Measurements from ENCODE around the gene CXCR1.
"Not testable (repeated sequence)": the region's sequence is repeated elsewhere in the genome, so short reads cannot be mapped to it uniquely, and the experiment has no call there.

Gene CXCR1

DNA sequence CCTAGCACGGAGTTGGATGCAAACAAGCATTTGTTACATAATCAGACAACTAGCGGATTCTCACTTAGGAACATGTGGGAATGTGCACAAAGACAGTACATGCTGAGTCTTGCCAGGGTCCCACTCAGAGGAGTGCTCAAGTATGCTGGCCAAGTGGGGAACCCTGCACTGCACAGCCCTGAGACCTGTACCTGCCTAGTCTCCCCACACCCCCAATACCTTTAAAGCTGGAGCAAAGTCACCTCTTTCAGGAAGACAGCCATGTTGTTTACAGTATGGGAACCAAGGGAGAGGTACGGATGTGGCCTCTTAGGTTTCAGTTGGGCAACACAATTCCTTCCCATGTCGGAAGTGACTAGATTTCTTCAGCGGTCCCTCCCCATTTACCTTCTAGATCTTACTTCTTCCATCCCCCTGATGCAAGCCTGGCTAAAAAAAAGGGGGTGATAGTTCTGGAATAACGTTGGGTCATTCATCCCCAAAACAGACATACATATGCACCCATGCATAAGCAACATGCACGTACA lies 10.7 kb downstream of the CXCR1 start:
- no peak for DNase-seq

DNA sequence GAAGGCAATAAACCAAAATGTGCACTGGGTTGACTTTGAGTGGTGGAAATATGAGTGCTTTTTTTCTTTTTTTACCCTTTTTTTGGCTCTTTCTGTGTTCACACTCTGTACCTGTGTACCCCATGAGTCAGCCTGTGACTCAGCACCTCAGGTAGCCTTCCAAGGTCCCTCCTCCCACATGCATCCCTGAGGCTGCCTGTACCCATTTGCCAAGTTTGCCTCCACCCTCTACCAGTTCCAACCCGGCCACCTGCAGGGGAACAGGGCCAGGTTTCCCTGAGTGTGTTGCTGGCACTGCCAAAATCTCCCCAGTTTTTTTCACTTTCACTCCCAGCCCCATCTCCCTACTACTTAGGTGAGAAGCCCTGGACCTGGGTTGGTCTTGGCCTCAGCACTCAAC lies 14.0 kb downstream of the CXCR1 start:
- no peak for DNase-seq

DNA sequence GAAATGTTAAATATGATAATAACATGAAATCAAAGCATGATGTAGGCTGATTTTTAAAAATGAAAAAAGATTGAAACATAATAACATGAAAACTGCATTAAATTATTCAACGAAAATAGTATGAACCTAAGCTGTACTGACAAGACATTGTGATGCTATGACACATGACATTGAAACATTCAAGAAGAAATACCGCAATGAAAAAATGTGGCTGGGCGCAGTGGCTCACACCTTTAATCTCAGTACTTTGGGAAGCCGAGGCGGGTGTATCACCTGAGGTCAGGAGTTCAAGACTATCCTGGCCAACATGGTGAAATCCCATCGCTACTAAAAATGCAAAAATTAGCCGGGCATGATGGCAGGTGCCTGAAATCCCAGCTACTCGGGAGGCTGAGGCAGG lies 14.6 kb downstream of the CXCR1 start:
- DNase-seq, result no peak

DNA sequence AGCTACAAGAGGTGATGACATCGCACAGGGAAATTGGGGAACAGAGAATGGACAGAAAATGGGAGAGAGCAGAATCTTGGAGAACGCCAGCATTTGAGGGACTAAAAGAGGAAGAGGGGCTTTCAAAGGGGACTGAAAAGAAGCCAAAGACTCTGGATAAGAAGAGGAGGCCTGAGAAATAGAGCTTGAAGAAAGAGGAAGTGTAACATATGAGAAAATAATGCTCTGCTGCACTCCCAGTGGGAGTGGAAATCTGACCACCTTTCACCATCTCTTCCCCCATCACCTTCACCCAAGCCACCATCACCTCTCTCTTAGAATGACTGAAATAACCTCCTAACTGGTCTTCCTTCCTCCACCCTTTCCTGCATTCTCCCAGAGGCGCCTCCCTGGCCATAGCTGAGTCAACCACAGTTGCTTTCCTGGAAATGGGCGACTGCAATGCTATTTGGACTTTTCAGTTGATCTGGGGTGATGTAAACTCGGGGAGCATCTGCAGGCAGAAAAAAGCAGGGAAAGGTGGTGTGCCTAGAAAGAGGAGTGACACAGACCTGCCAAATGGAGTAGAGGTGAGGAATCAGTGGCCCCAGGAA lies 16.8 kb downstream of the CXCR1 start:
- DNase-seq, result no peak

DNA sequence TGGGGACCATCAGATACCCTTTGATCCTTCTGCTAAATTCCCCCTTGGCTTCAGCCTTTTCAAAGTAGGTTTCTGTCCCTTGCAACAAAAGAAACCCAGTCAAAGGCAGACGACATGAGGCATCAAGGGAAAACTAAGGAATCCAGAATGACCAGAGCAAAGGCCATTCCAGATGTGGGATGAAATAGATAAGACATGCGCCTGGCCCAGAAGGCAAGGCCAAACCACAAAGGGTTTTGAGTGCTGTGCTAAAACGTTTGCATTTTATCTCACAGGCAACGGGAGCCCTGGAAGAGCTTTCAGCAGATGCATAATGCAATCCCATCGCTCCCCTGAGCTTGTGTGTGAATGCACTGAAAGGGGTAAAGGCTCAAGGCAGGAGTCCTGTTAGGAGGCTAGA lies 17.7 kb downstream of the CXCR1 start:
- no peak for DNase-seq

DNA sequence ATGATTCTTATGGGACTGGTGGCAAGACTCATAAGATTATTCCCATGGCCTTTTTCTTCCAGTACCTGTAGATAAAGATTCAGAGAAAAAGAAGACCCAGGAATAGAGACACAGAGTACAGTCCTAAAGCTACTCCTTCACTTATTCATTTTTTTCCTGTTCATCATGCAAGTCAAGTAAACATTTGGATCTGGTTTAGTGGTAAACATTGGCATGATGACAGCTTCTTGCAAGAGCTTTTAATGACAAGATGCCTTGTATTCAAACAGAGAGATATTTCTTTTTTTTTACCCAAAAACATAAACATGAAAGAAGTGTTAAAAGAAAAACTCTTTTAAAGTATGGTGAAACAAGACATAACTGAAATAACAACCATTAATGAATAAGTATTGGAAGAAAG lies 20.7 kb downstream of the CXCR1 start:
- DNase-seq, result no peak

DNA sequence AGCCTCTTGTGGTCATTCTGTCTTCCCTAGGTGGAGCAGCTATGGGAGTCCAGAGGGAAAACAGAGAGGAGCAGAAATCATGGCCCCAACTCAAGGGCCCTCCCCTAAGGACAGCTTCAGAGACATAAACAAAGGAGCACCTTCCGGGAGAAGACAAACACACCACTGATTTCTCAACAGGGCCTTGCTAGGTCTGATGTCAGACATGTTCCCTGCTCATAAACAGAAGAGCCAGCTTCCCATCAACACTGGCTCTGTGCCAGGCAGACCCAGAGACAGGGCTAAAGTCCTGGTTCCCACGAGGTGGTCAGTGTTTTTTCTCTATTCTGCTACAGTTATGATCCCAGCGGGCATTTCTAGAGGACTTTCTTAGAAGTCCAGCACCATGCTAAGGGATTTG lies 21.6 kb downstream of the CXCR1 start:
- no peak for DNase-seq

DNA sequence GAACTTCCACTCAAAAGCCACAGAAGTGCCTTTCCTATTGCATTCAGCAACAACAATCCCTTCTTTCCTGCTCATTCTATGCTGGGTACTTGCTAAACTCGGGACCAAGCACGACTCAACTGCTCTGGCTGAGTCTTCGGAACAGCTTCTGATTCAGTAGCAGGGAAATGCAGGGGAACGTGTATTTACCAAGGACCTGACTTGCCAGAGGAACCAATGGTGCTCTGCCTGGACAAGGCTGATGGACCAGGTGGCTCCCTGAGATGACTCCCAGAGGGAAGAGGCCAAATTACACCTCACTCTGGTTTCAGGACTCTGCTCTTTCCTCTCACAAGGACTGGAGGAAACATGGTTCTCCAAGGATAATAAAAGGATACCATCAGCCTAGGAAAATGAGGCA lies 28.7 kb downstream of the CXCR1 start:
- DNase-seq, result no peak

DNA sequence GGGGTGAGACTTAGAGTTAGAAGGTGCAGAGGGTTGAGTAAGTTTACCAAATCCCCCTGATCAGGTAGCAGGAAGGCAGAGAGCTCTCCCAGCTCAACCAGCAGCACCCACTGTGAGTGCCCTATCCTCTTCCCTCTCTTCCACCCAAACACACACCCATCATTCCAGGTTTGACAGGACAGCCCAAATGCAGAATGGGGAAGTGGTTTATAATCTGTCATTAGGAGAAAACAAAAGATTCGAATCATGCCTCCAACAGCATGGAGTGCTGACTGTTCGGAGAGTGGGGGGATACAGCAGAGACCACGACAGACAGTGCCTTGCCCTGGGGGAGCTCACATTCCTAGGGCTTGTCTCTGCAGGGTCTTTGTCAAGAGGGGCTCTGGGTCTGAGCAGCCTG lies 29.2 kb downstream of the CXCR1 start:
- DNase-seq, result no peak

DNA sequence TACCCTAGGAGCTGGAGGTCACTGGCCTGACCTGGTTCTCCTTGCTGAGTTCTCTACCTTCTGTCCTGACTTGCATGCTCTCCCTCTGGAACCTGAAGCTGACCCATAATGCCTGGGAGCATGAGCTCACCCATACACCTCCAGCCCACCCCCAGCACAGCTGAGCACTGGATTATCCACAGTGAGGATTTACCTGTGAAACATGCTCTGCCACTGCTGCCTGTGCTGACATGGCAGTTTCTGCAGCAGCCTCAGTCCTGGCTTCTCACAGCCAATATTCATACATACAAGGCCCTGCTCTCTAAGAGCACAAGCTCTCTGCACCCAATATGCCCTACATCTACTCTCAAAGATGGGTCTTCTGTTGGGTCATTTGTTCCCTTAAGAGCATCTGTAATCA lies 35.9 kb downstream of the CXCR1 start:
- DNase-seq, result no peak

DNA sequence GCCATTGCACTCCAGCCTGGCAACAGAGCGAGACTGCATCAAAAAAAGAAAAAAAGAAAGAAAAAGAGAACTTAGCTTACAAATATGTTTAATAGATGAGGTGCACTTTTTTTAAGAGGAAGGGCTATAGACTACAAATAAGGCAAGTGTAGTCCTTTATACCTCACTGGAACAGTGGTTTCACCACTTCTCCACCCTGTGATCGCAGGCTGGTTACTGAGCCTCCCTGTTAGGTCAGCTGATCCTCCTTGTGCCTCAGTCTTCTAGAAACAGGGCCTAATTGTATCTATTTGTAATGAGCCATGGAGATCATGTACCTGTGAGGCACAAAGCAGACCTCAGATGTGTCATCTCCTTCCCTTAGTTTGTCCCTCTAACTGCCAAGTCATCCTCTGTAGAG lies 36.4 kb downstream of the CXCR1 start:
- no peak for DNase-seq

DNA sequence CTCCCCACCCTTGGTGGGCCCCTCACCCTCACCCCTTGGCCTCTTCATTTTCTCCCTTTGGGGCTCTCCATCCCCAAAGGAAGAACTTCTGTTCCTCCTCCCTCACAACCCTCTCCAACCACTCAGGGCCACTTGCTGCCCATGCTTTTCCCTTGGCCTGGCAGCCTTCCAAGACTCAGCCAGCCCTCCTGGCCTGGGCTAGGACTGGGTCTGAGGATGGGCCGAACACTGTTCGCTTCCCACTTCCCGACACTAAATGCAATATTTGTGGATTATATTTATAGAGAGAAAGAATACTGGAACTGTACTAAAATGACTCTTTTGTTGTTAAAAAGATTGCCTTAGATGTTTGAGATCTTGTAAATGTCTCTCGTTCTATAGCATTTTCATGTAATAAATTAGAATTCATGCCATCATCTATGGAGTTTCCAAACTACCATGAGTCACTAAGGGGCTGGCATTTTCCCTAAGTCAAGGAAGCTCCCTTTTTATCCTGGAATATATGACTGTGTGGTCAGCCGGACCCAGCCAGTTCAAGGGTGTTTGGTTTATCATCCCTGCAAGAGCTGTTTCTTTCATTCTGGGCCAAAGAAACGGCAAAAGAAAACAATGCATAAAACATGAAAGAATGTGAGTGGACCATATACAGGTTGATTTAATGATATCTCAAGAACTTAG lies 37.2 kb downstream of the CXCR1 start:
- no peak for DNase-seq

DNA sequence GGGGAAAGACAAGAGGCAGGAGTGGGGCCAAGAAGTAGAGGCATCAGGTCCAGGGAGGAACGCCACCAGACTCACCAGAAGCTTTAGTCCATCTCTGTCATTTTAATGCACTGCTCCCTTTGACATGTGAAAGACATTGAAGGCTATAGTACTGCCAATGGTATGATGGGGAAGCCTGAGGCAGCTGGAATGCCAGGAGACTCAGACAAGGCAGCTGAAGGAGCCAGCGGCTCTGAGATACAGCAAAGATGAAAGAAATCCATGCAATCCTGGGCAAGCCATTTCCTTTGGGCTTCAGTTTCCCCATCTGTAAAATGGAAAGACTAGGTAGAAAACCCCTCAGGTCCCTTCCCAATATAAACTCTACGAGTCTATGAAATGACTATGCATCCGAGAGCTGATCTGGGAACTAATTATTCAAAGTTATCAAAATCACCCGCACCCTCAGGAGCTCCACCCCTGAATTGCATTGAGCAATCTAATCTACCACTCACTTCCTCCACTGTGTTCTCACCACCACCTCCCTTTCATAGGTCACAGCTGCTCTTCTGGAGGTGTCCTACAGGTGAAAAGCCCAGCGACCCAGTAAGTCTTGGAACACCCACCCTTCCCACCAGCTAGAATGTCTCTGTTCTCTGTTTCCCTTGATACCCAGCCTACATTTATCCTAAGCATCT lies 37.8 kb downstream of the CXCR1 start:
- no peak for DNase-seq

DNA sequence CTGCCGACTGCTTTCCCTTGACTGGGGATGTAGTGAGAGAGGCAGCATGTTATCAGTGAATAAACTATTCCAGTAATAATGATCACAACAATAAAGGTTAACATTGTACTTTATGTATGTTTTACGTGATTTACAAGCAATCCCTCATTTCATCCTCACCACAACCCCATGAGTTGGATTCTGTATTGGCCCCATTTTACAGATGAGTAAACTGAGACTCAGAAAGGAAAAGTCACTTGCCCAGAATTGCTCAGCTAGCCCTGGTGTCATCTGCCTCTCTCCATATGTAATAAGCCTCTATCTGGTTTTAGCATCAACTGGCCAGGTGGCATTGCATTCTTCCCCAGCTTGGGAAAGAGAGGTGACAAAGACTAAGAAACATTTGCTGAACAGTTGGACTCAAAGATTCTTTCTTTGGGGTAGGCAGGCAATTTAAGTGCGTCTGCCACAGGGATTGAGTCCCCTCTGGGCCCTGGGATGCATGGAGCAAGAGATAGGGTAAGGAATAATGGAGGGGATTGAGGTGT lies 38.8 kb downstream of the CXCR1 start:
- DNase-seq, result no peak

DNA sequence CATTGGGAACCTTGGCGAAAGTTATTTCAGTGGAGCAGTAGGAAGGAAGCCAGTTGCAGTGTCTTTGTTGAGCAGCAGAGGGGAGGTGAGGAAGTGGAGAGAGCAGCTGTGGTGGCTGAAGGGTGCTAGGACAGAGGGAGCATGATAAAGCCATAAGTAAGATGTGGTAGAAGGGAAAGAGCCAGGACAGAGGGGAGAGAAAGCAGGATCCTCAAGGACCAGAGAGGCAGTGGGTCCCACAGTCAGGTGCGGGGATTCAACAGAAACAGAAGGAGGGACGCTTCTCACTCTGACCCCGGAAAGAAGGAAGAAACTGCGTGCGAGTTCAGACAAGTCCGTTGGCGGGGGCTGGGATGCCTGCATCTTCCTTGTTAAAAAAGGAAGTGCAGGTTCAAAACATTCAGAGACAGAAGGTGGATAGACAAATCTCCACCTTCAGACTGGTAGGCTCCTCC lies 41.1 kb downstream of the CXCR1 start, which contains the start of gene CXCR2:
Gene CXCR2, plus strand, starts transcription at position 403 of the 455 bp plus-strand sequence. CDS start 8,774 bp downstream, outside the sequence.
- no peak for DNase-seq

DNA sequence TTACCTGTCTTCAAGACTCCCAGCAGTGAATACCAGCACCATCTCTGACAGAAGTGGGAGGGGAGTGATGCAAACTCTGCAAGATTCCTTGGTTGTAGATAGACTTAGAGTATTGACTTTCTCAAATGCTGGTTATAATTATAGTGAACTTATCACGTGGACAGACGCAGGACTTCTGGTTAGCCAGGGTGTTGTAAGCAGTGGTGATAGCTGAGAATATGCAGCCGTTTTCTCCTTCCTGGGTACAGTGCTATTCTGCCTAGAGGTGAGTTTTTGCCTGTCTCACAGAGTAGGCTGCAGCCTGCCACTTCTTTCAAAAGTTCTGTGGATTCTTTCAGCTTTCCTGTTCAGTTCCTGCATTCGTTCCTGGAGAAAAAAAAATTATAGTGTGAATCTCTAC lies 41.7 kb downstream of the CXCR1 start:
- DNase-seq, result no peak

DNA sequence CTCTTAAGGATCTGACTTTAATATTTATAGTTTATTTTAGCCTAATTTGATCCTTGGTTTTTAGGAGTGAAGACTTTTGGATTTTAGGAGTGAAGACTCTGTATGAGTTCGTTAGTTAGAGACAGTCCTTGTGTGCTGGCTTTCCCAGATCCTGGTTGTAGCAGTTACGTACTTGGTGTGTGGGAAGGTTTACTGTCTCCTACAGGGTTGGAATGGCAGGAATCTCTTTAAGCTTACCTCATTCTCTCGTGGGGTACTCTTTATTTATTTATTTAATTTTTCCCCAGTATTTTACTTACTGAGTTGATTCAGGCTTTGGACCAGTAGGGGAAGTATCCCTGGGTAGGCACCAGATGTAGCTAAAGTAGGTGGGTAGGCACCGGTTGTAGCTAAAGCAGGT lies 42.8 kb downstream of the CXCR1 start:
- no peak for DNase-seq

DNA sequence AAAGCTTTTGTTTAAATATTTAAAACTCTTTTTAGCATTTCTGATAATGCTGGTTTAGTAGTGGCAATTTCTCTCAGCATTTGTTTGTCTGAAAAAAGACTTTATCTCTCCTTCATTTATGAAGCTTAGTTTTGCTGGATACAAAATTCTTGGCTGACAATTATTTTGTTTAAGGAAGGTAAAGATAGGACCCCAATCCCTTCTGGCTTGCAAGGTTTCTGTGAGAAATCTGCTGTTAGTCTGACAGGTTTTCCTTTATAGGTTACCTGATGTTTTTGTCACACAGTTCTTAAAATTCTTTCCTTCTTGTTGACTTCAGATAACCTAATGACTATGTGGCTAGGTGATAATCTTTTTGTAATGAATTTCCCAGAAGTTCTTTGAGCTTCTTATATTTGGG lies 44.5 kb downstream of the CXCR1 start:
- not testable (repeated sequence) for DNase-seq

DNA sequence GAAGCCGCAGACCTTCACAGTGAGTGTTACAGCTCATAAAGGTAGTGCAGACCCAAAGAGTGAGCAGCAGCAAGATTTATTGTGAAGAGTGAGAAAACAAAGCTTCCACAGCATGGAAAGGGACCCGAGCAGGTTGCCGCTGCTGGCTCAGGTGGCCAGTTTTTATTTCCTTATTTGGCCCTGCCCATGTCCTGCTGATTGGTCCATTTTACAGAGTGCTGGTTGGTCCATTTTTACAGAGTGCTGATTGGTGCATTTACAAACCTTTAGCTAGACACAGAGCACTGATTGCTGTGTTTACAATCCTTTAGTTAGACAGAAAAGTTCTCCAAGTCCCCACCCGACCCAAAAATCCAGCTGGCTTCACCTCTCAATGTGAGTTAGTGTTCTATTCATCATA lies 45.0 kb downstream of the CXCR1 start:
- DNase-seq, result not testable (repeated sequence)
